Measurements from ENCODE around the gene ALOX5AP.

Gene ALOX5AP

DNA sequence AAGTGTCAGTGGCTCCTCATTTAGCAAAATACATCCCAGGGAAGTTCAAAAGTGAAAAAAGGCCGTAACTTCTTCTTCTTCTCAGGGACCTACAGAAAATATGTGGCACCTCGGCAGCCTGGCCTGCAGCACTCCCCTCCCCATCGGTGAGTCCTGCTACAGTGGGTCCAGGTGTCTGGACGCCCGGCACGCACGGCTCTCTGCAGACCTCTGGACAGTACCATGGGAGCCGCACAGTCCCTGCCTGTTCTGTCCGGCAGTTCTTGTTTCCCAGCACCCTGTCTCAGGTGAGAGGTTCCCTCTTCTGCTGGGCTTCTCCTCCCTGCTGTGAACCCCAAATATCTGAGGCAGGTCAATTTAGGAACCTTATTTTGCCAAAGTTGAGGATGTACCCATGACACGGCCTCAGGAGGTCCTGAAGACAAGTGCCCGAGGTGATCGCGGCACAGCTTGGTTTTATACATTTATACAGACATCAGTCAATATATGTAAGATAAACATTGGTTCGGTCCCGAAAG lies 36.8 kb upstream of the ALOX5AP start:
- WGBS (ENCODE audit: insufficient coverage, insufficient read length) = no CpG with 5 or more reads among the region's 15 CpGs
- no peaks in the 10 kb centered on the region for H3K4me1 ChIP-seq (ENCODE audit: control insufficient read depth, insufficient read depth, low read length)
- no peaks in the 10 kb centered on the region; the same call in 1 of the 2 replicates for H3K9me3 ChIP-seq (ENCODE audit: control insufficient read depth, insufficient read depth, low read length)
- no peaks in the 10 kb centered on the region for H3K36me3 ChIP-seq (ENCODE audit: control insufficient read depth, insufficient read depth, low read length)
- H3K4me3 ChIP-seq (ENCODE audit: low read length) = no peak overlapping the region
- no peak for DNase-seq (ENCODE audit: low read depth, low spot score)
- no peak overlapping the region for H3K27ac ChIP-seq (ENCODE audit: low read length)
- no peaks in the 10 kb centered on the region for H3K27me3 ChIP-seq (ENCODE audit: control insufficient read depth, insufficient read depth, low read length)

DNA sequence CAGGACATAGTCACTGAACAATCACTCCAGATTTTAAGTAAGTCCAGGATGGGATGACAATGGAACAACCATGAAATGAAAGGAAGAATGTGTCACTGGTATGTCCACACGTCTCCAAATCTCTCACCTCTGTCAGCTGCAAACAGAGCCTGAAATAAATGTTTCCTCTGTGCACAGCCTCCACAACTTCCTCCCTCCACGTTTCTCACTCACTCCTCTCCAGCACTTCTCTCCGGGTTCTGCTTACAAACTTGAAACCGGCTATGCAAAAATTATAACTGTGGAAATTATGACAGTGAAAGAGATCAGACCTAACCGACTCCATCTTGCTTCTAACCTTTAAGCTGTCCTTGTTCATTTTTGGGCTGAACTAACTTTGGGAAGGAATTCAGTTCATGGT lies 35.0 kb upstream of the ALOX5AP start:
- no peak for DNase-seq (ENCODE audit: low read depth, low spot score)
- Histone ChIP-seq H3K27ac (ENCODE audit: low read length) (no peak overlapping the region), H3K9me3 (ENCODE audit: control insufficient read depth, insufficient read depth, low read length) (no peaks in the 10 kb centered on the region; the same call in 1 of the 2 replicates), H3K4me1 (ENCODE audit: control insufficient read depth, insufficient read depth, low read length) (no peaks in the 10 kb centered on the region), H3K36me3 (ENCODE audit: control insufficient read depth, insufficient read depth, low read length) (no peaks in the 10 kb centered on the region), H3K27me3 (ENCODE audit: control insufficient read depth, insufficient read depth, low read length) (no peaks in the 10 kb centered on the region), H3K4me3 (ENCODE audit: low read length) (no peak overlapping the region)
- no CpG with 5 or more reads among the region's 5 CpGs for WGBS (ENCODE audit: insufficient coverage, insufficient read length)

DNA sequence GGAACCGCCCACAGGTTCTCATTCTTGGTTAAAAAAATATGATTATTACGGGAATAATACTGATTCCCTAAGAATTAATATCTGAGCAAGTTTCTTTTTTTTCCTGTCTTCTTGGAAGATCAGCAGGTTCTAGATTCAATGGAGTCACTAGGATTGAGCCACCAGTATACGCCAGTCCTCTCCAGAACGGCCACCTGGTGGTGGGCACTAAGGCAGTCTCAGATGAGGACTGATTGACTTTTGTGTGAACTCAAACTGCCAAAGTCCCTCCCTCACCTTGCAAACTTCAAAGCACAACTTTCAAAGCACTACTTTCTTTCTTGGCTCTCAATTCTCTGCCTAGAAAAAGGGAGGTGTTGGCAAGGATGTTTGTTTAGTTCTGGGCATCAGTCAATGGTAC lies 33.3 kb upstream of the ALOX5AP start:
- Histone ChIP-seq H3K4me1 (ENCODE audit: control insufficient read depth, insufficient read depth, low read length) (no peaks in the 10 kb centered on the region), H3K27ac (ENCODE audit: low read length) (no peak overlapping the region), H3K27me3 (ENCODE audit: control insufficient read depth, insufficient read depth, low read length) (no peaks in the 10 kb centered on the region), H3K36me3 (ENCODE audit: control insufficient read depth, insufficient read depth, low read length) (no peaks in the 10 kb centered on the region), H3K4me3 (ENCODE audit: low read length) (no peak overlapping the region), H3K9me3 (ENCODE audit: control insufficient read depth, insufficient read depth, low read length) (no peaks in the 10 kb centered on the region; the same call in 1 of the 2 replicates)
- WGBS (ENCODE audit: insufficient coverage, insufficient read length) = no CpG with 5 or more reads among the region's 4 CpGs
- no peak for DNase-seq (ENCODE audit: low read depth, low spot score)

DNA sequence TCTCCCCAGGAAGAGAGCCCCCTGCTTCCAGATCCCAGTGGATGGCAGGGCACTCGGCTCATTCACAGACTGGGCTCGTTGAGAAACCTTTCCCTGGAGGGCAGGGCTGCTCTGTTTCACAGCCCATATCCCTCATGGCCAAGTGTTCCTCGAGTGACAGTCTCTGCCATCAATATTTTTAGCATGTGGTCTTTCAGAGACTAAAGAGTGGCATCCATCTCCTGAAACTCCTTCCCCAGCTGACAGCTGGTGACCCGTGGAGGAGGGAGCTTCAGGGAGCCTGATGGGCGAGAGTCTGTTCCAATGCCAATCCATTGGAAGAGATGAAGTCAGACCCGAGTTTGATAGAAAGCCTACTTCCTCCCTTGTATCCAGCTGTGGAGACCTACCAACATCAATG lies 30.7 kb upstream of the ALOX5AP start:
- Histone ChIP-seq H3K4me3 (ENCODE audit: low read length) (no peak overlapping the region), H3K36me3 (ENCODE audit: control insufficient read depth, insufficient read depth, low read length) (no peaks in the 10 kb centered on the region), H3K27me3 (ENCODE audit: control insufficient read depth, insufficient read depth, low read length) (no peaks in the 10 kb centered on the region), H3K27ac (ENCODE audit: low read length) (no peak overlapping the region), H3K9me3 (ENCODE audit: control insufficient read depth, insufficient read depth, low read length) (no peaks in the 10 kb centered on the region; the same call in 1 of the 2 replicates), H3K4me1 (ENCODE audit: control insufficient read depth, insufficient read depth, low read length) (no peaks in the 10 kb centered on the region)
- DNase-seq (ENCODE audit: low read depth, low spot score) = no peak
- no CpG with 5 or more reads among the region's 6 CpGs for WGBS (ENCODE audit: insufficient coverage, insufficient read length)

DNA sequence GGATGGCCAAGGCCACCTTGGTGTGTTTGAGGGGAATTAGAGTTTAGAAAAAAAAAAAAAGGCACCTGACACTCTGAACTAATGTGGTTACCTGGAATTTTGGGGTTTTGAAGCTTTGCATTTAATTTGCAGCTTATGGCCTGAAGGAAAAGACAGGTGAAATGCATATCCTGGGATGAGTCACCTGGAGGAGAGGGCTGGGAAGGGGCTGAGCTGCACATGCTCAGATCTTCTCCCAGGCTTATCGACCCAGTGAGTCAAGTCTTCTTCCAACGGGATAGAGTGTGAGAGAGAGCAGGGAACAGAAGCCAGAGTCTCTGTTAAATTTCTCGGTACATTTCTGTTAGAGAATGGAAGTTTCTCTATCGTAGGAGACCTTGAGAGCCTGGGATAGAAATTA lies 29.7 kb upstream of the ALOX5AP start:
- no peaks in the 10 kb centered on the region for H3K4me1 ChIP-seq (ENCODE audit: control insufficient read depth, insufficient read depth, low read length)
- no peak overlapping the region for H3K27ac ChIP-seq (ENCODE audit: low read length)
- no peaks in the 10 kb centered on the region for H3K36me3 ChIP-seq (ENCODE audit: control insufficient read depth, insufficient read depth, low read length)
- no peaks in the 10 kb centered on the region for H3K27me3 ChIP-seq (ENCODE audit: control insufficient read depth, insufficient read depth, low read length)
- WGBS (ENCODE audit: insufficient coverage, insufficient read length) = no CpG with 5 or more reads among the region's 4 CpGs
- H3K9me3 ChIP-seq (ENCODE audit: control insufficient read depth, insufficient read depth, low read length) = no peaks in the 10 kb centered on the region; the same call in 1 of the 2 replicates
- no peak overlapping the region for H3K4me3 ChIP-seq (ENCODE audit: low read length)
- no peak for DNase-seq (ENCODE audit: low read depth, low spot score)

DNA sequence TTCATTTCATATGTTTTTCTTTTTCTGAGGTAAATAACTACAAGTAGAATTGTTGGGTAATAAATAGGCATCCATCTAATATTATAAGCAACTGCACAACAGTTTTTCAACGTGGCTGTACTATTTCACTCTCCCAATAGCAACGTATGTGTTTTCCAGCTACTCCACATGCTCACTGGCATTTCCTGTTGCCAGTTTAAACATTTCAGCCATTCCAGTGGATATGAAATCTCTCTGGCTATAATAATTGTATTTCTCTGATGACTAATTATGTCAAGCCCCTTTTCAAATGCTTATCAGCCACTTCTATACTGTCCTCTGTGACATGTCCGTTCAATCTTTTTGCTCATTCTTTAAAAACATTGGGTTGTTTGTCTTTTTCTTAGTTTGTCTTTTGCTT lies 26.8 kb upstream of the ALOX5AP start:
- no peaks in the 10 kb centered on the region for H3K27me3 ChIP-seq (ENCODE audit: control insufficient read depth, insufficient read depth, low read length)
- H3K9me3 ChIP-seq (ENCODE audit: control insufficient read depth, insufficient read depth, low read length) = no peaks in the 10 kb centered on the region
- WGBS (ENCODE audit: insufficient coverage, insufficient read length) = no CpG with 5 or more reads among the region's 3 CpGs
- H3K4me1 ChIP-seq (ENCODE audit: control insufficient read depth, insufficient read depth, low read length) = no peaks in the 10 kb centered on the region
- no peak overlapping the region for H3K27ac ChIP-seq (ENCODE audit: low read length)
- H3K4me3 ChIP-seq (ENCODE audit: low read length) = no peak overlapping the region
- H3K36me3 ChIP-seq (ENCODE audit: control insufficient read depth, insufficient read depth, low read length) = no peaks in the 10 kb centered on the region
- DNase-seq (ENCODE audit: low read depth, low spot score) = no peak

DNA sequence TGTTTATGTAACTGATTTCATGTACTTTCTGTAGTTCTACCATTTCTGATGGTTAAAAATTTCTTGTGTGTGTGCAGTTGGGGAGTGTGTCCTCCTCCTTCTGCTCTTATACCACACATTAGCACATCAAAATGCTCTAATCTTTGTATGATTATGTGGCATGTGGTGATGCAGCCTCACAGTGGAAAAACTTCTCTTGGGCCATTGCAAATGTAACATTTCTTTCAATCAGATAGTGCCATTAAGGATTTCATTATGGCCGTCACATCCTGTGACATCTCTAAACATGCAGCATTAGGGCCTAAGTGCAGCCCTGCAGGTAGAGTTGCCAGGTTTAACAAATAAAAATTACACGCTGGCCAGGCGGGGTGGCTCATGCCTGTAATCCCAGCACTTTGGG lies 24.9 kb upstream of the ALOX5AP start:
- no peaks in the 10 kb centered on the region for H3K4me1 ChIP-seq (ENCODE audit: control insufficient read depth, insufficient read depth, low read length)
- DNase-seq (ENCODE audit: low read depth, low spot score) = no peak
- H3K27ac ChIP-seq (ENCODE audit: low read length) = no peak overlapping the region
- no peaks in the 10 kb centered on the region for H3K9me3 ChIP-seq (ENCODE audit: control insufficient read depth, insufficient read depth, low read length)
- H3K36me3 ChIP-seq (ENCODE audit: control insufficient read depth, insufficient read depth, low read length) = no peaks in the 10 kb centered on the region
- no CpG with 5 or more reads among the region's 3 CpGs for WGBS (ENCODE audit: insufficient coverage, insufficient read length)
- no peaks in the 10 kb centered on the region for H3K27me3 ChIP-seq (ENCODE audit: control insufficient read depth, insufficient read depth, low read length)
- no peak overlapping the region for H3K4me3 ChIP-seq (ENCODE audit: low read length)

DNA sequence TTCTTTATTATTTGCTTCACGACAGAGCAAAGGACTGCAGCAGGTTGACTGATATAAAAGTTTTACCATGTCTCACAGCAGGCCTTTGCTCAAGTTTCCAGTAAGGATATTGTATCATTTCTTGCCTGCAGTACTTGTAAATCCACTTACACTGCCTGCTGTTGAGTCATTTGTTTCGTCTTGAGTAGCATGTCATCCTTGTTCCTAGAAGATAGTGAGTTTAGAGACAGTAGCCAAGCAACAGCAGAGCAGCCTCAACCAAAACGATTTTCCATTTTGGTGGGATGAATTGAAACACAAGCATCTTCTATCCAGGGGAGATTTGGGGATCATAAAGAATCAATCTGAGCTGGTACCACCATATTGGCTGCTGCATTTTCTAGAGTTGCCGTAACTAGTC lies 24.0 kb upstream of the ALOX5AP start:
- WGBS (ENCODE audit: insufficient coverage, insufficient read length) = no CpG with 5 or more reads among the region's 4 CpGs

DNA sequence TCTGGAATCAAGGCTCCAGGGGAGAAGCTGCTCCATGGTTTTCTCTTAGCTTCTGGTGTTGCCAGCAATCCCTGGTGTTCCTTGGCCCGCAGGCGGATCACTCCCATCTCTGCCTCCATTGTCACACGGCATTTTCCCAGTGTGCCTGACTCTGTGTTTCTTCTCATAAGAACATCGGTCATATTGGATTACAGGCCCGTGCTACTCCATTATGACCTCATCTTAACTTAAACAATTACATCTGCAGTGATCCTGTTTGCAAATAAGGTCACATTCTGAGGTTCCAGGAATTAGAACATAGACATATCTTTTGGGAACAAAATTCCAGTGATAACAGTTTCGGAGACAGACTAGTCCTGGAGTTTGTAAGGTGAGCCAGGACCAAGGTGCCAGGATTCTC lies 23.5 kb upstream of the ALOX5AP start:
- no peaks in the 10 kb centered on the region for H3K27me3 ChIP-seq (ENCODE audit: control insufficient read depth, insufficient read depth, low read length)
- H3K4me3 ChIP-seq (ENCODE audit: low read length) = no peak overlapping the region
- H3K36me3 ChIP-seq (ENCODE audit: control insufficient read depth, insufficient read depth, low read length) = no peaks in the 10 kb centered on the region
- no peak overlapping the region for H3K27ac ChIP-seq (ENCODE audit: low read length)
- no peaks in the 10 kb centered on the region for H3K4me1 ChIP-seq (ENCODE audit: control insufficient read depth, insufficient read depth, low read length)
- no peak for DNase-seq (ENCODE audit: low read depth, low spot score)
- H3K9me3 ChIP-seq (ENCODE audit: control insufficient read depth, insufficient read depth, low read length) = no peaks in the 10 kb centered on the region
- no CpG with 5 or more reads among the region's 6 CpGs for WGBS (ENCODE audit: insufficient coverage, insufficient read length)

More for the DNA sequence above, 24.0 kb upstream of the ALOX5AP start:
- Histone ChIP-seq H3K36me3 (ENCODE audit: control insufficient read depth, insufficient read depth, low read length) (no peaks in the 10 kb centered on the region), H3K4me1 (ENCODE audit: control insufficient read depth, insufficient read depth, low read length) (no peaks in the 10 kb centered on the region), H3K4me3 (ENCODE audit: low read length) (no peak overlapping the region), H3K27ac (ENCODE audit: low read length) (no peak overlapping the region), H3K9me3 (ENCODE audit: control insufficient read depth, insufficient read depth, low read length) (no peaks in the 10 kb centered on the region), H3K27me3 (ENCODE audit: control insufficient read depth, insufficient read depth, low read length) (no peaks in the 10 kb centered on the region)
- no peak for DNase-seq (ENCODE audit: low read depth, low spot score)

DNA sequence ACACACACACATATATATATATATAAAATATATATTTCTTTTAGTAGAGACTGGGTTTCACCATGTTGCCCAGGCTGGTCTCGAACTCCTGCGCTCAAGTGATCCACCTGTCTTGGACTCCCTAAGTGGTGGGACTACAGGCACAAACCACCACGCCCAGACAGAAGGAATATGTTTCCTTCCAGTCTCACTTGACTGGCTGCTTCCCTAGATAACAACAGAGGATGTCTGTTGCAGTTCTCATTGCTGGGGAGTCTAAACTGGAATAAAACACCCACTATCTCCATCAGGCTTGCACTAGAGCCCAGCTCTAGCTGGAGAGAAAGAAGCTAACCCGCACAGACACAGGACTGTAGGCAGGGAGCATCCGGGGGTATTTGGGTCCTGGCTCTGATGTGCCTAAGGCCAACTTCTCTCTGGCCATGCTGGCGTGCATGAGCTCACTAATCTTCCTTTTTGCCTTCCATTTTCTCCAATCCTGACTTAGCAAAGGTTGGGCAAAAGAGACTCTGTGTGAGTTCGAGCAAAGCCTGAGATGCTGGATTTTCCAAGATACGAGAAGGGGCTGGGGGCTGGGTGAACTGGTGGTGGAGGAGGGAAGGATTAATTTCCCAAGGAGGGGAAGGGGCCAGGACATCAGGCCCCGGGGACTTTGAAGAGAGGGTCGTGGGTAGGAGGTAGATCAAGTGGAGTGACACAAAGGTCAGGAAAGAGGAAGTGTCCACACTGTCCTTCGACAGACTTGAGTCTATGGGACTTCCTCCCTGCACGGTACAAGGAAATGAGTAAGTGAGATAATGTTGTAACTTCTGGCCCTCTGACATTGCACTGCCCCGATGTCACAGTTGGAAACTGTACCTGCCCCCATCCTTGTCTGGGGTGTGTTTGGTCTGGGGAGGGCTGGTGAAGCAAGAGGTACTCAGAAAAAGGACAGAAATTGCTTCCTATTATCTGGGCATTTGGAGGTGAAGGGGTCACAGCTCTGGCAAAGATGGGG lies 22.5 kb upstream of the ALOX5AP start:
- H3K4me3 ChIP-seq (ENCODE audit: low read length) = no peak overlapping the region
- no peaks in the 10 kb centered on the region for H3K36me3 ChIP-seq (ENCODE audit: control insufficient read depth, insufficient read depth, low read length)
- H3K27ac ChIP-seq (ENCODE audit: low read length) = no peak overlapping the region
- H3K27me3 ChIP-seq (ENCODE audit: control insufficient read depth, insufficient read depth, low read length) = no peaks in the 10 kb centered on the region
- no peak for DNase-seq (ENCODE audit: low read depth, low spot score)
- H3K9me3 ChIP-seq (ENCODE audit: control insufficient read depth, insufficient read depth, low read length) = no peaks in the 10 kb centered on the region
- H3K4me1 ChIP-seq (ENCODE audit: control insufficient read depth, insufficient read depth, low read length) = no peaks in the 10 kb centered on the region
- no CpG with 5 or more reads among the region's 13 CpGs for WGBS (ENCODE audit: insufficient coverage, insufficient read length)
